NOMO-1 (cell line): ENCODE results near the gene RBM12.

Source experiments
- DNase-seq, 2 experiments: peaks; one replicate each; lab custom pipeline; 2025; ENCODE audit not compliant: unreplicated experiment in 2 of 2; lab: John Stamatoyannopoulos, UW

Gene RBM12

GRCh38 chr20:35654415-35654814, 10.3 kb downstream of the RBM12 start:
- no peak for DNase-seq

GRCh38 chr20:35653893-35654292, 10.8 kb downstream of the RBM12 start:
- no peak for DNase-seq

- DNase-seq: no peak
Measured at GRCh38 chr20:35653430-35653734, 11.3 kb downstream of the RBM12 start.

- no peak for DNase-seq
Measured at GRCh38 chr20:35652641-35653429, 11.9 kb downstream of the RBM12 start.

GRCh38 chr20:35651958-35652357, 12.7 kb downstream of the RBM12 start:
- no peak for DNase-seq

- DNase-seq: no peak
Measured at GRCh38 chr20:35650632-35651031, 14.1 kb downstream of the RBM12 start.

GRCh38 chr20:35648836-35649235, 15.9 kb downstream of the RBM12 start:
- DNase-seq: no peak

GRCh38 chr20:35644806-35645205, 19.9 kb downstream of the RBM12 start:
- DNase-seq: no peak

- DNase-seq: no peak
Measured at GRCh38 chr20:35643045-35643444, 21.7 kb downstream of the RBM12 start.

- no peak for DNase-seq
Measured at GRCh38 chr20:35641743-35642142, 23.0 kb downstream of the RBM12 start.

GRCh38 chr20:35640724-35641123, 24.0 kb downstream of the RBM12 start:
- DNase-seq: no peak

GRCh38 chr20:35638751-35639150, 25.9 kb downstream of the RBM12 start:
- DNase-seq: no peak

- no peak for DNase-seq
Measured at GRCh38 chr20:35637276-35637675, 27.4 kb downstream of the RBM12 start.

GRCh38 chr20:35636095-35636494, 28.6 kb downstream of the RBM12 start:
- no peak for DNase-seq

- no peak for DNase-seq
Measured at GRCh38 chr20:35635652-35636051, 29.0 kb downstream of the RBM12 start.

- no peak for DNase-seq
Measured at GRCh38 chr20:35632539-35633115, 32.1 kb downstream of the RBM12 start.

- no peak for DNase-seq
Measured at GRCh38 chr20:35630636-35631035, 34.1 kb downstream of the RBM12 start.

GRCh38 chr20:35629427-35630145, 35.1 kb downstream of the RBM12 start:
- DNase-seq: peak in 1 of 2 experiments; percentile 42

GRCh38 chr20:35627121-35627520, 37.6 kb downstream of the RBM12 start:
- no peak for DNase-seq

- DNase-seq: no peak
Measured at GRCh38 chr20:35626386-35627001, 38.2 kb downstream of the RBM12 start.

- no peak for DNase-seq
Measured at GRCh38 chr20:35625584-35626385, 38.9 kb downstream of the RBM12 start.
